ENCODE data around the gene CPLANE2. TPM values are rescaled to one million over a fixed set of nuclear protein-coding genes. Genes with fewer than 3 reads are reported as not detected.

CPLANE2 gene
- total RNA-seq, 1 experiment from 2014 or later = 6.3 TPM

GRCh38 chr1:16198444-16199156 is 38.4 kb downstream of the CPLANE2 start:
- Histone ChIP-seq H3K14ac (ENCODE audit: insufficient read depth, low read length) (no peak overlapping the region), H3K23me2 (ENCODE audit: insufficient read length, low read depth, low read length, poor library complexity, severe bottlenecking) (no peaks in the 10 kb centered on the region), H2BK12ac (ENCODE audit: insufficient read length, low read depth, low read length) (no peak overlapping the region), H3K27ac (ENCODE audit: insufficient read length, low read depth, low read length) (no peak overlapping the region), H3K4me2 (ENCODE audit: insufficient read depth, insufficient read length, low read length) (no peak overlapping the region), H3K23ac (ENCODE audit: insufficient read length, low read depth, low read length) (no peak overlapping the region), H2BK5ac (ENCODE audit: insufficient read length, low read length) (no peak overlapping the region), H3K56ac (ENCODE audit: insufficient read length, low read depth, low read length) (no peak overlapping the region), H2BK120ac (ENCODE audit: low read depth, low read length, poor library complexity, severe bottlenecking) (no peak overlapping the region), H3K4me1 (ENCODE audit: insufficient read depth, low read length) (no peaks in the 10 kb centered on the region), H4K91ac (ENCODE audit: insufficient read length, low read depth, low read length) (no peak overlapping the region), H3K9ac (ENCODE audit: extremely low read depth, insufficient read length, low read length) (no peak overlapping the region), H2AFZ (ENCODE audit: low read length) (no peak overlapping the region), H3K4ac (ENCODE audit: low read depth, low read length) (no peak overlapping the region), H3K79me2 (ENCODE audit: insufficient read depth, low read length) (no peaks in the 10 kb centered on the region; the same call in 1 of the 2 replicates), H4K8ac (replicated peaks; ENCODE audit: insufficient read length, low read depth, low read length) (no peak overlapping the region), H3T11ph (ENCODE audit: low read length) (no peak overlapping the region), H4K20me1 (ENCODE audit: control insufficient read depth, insufficient read depth, insufficient read length) (no peaks in the 10 kb centered on the region), H4K5ac (ENCODE audit: insufficient read length, low read depth, low read length) (no peak overlapping the region), H3K79me1 (ENCODE audit: insufficient read depth, low read depth, low read length, poor library complexity, severe bottlenecking) (no peaks in the 10 kb centered on the region), H2AK5ac (ENCODE audit: insufficient read length, low read length) (no peak overlapping the region), H2BK15ac (ENCODE audit: low read depth, low read length) (no peak overlapping the region), H3K9me3 (ENCODE audit: control insufficient read depth, low read depth, low read length) (no peaks in the 10 kb centered on the region), H3K27me3 (ENCODE audit: insufficient read depth, low read length) (no peaks in the 10 kb centered on the region), H2BK20ac (ENCODE audit: low read depth, low read length, poor library complexity, severe bottlenecking) (no peak overlapping the region), H3K18ac (ENCODE audit: insufficient read length, low read depth, low read length) (no peak overlapping the region)
- Mint-ChIP-seq H3K27me3 (ENCODE audit: low read depth) (no peaks in the 10 kb centered on the region; the same call in 1 of the 2 replicates), H3K4me3 (no peak overlapping the region), H3K36me3 (ENCODE audit: insufficient read depth in 1 of 3, low read depth in 3 of 3) (peaks cover 10 to 47% (median 13%) of the 10 kb centered on the region in 3 experiments; a peak in 6 of 7 replicates), H3K9me3 (no peaks in the 10 kb centered on the region), H3K4me1 (no peaks in the 10 kb centered on the region), H3K27ac (peak overlapping the region in 1 of 3 experiments; percentile 51; a peak in 1 of 7 replicates)
- no peak for DNase-seq
- no CpG with 5 or more reads among the region's 8 CpGs for WGBS (ENCODE audit: extremely low coverage, insufficient read length, low lambda C conversion rate)
- TF ChIP-seq CTCF (conservative IDR thresholded peaks at IDR 0.05) = no peak

All from H9 (cell line).